Esophagus squamous epithelium (tissue), 5 donors: Measurements from ENCODE around the gene DISP3. TPM values are rescaled to one million over a fixed set of nuclear protein-coding genes. Genes with fewer than 3 reads are reported as not detected.

Experiments
- DNase-seq: peaks from one replicate; lab custom pipeline; 2025; lab: John Stamatoyannopoulos, UW
- H3K27ac ChIP-seq, 4 donors: fragments of 200-600 bp; sonication (generic); one replicate each; pipeline ENCODE4 v1.5.1; 2016 to 2019; ENCODE audit warnings: mild to moderate bottlenecking in 1 of 4
- H3K27me3 ChIP-seq, 4 donors: fragments of 200-600 bp; sonication (generic); 1 replicate in 3 of 4; 2 replicates in 1 of 4; pipeline versions ENCODE4 v1.5.1 to v1.6.0; 2017 to 2021; ENCODE audit warnings: antibody characterized with exemption in 1 of 4
- H3K36me3 ChIP-seq, 3 donors: fragments of 200-600 bp; sonication (generic); one replicate each; pipeline ENCODE4 v1.5.1; 2016 to 2019
- H3K4me1 ChIP-seq, 3 donors: fragments of 200-600 bp; sonication (generic); one replicate each; pipeline ENCODE4 v1.5.1; 2017 to 2019
- H3K4me3 ChIP-seq, 4 donors: fragments of 200-600 bp; sonication (generic); 1 replicate in 3 of 4; 2 replicates in 1 of 4; pipeline ENCODE4 v1.5.1; 2016 to 2019; ENCODE audit warnings: mild to moderate bottlenecking in 2 of 4, moderate library complexity in 1 of 4
- H3K9me3 ChIP-seq, 3 donors: fragments of 200-600 bp; sonication (generic); one replicate each; pipeline ENCODE4 v1.5.1; 2016 to 2019
- CTCF ChIP-seq, 6 experiments: fragments of 450-650 bp in 4 of 6; fragments of 200-600 bp in 2 of 6; sonication (generic) in 2 of 6; IDR thresholded peaks; one replicate each; pipeline ENCODE4 v1.5.1; 2016 to 2019; ENCODE audit warnings: antibody characterized with exemption in 6 of 6, mild to moderate bottlenecking in 4 of 6, moderate library complexity in 4 of 6
- POLR2A ChIP-seq, 4 donors: fragments of 450-650 bp; IDR thresholded peaks; one replicate each; pipeline ENCODE4 v1.6.1; 2017; ENCODE audit warnings: antibody characterized with exemption in 4 of 4, mild to moderate bottlenecking in 4 of 4, moderate library complexity in 3 of 4
- WGBS, 2 donors: methylation state at CpG; one replicate each; pipeline ENCODE4 v1.1.5; 2018; 5-methylcytosine and 5-hydroxymethylcytosine counted together
- intact Hi-C: fragments of 100-400 bp; cut with DNase I; formaldehyde crosslinking; loops from one replicate; pipeline ENCODE4 v1.15.0; 2022
- total RNA-seq, 4 donors: library from RNA; depleted of rRNA; stranded (reverse); fragments of >200 nt; gene quantifications; one replicate each; pipeline ENCODE4 v1.1.0, GENCODE V29; 2016
- donor health status: DM: yes; HTN: yes; CAD: no.

The DISP3 gene
- total RNA-seq, 4 donors from 2014 or later = 0.67 TPM; not detected in 3

- Histone ChIP-seq H3K9me3 (peaks cover 0 to 66% (median 6%) of the 10 kb centered on the region in 3 donors), H3K27me3 (peaks cover 0 to 31% (median 0%) of the 10 kb centered on the region in 4 donors), H3K36me3 (no peaks in the 10 kb centered on the region), H3K27ac (no peak overlapping the region), H3K4me3 (no peak overlapping the region), H3K4me1 (no peaks in the 10 kb centered on the region)
- TF ChIP-seq CTCF (IDR thresholded peaks at IDR 0.05) = no peak
- 78 to 82% methylated on average over 2 of the region's 2 CpGs for WGBS, 2 donors
- no peak for DNase-seq
- intact Hi-C loops = no loop called here
Observed at GRCh38 chr1:11505591-11506538, 26.9 kb downstream of the DISP3 start.

GRCh38 chr1:11507309-11507708 is 28.4 kb downstream of the DISP3 start:
- no peak for DNase-seq
- H3K4me3 ChIP-seq = no peak overlapping the region
- peaks cover 0 to 16% (median 0%) of the 10 kb centered on the region in 4 donors for H3K27me3 ChIP-seq
- no peak overlapping the region for H3K27ac ChIP-seq
- no peaks in the 10 kb centered on the region for H3K4me1 ChIP-seq
- H3K9me3 ChIP-seq = peaks cover 0 to 55% (median 6%) of the 10 kb centered on the region in 3 donors
- intact Hi-C loops = no loop called here
- TF ChIP-seq CTCF (IDR thresholded peaks at IDR 0.05) (no peak), POLR2A (IDR thresholded peaks at IDR 0.05) (no peak)
- H3K36me3 ChIP-seq = no peaks in the 10 kb centered on the region
- WGBS, 2 donors = 37 to 47% methylated on average over 2 of the region's 2 CpGs

GRCh38 chr1:11513681-11514080 is 34.7 kb downstream of the DISP3 start:
- Histone ChIP-seq H3K4me3 (no peak overlapping the region), H3K27ac (no peak overlapping the region), H3K9me3 (peaks cover 0 to 6% (median 0%) of the 10 kb centered on the region in 3 donors), H3K4me1 (no peaks in the 10 kb centered on the region), H3K36me3 (no peaks in the 10 kb centered on the region), H3K27me3 (peaks cover 0 to 5% (median 0%) of the 10 kb centered on the region in 4 donors)
- no peak for DNase-seq
- intact Hi-C loops = no loop called here
- WGBS, 2 donors = 76 to 85% methylated on average over 1 of the region's 1 CpG
- TF ChIP-seq POLR2A (IDR thresholded peaks at IDR 0.05) = no peak
- no peak for TF ChIP-seq CTCF (IDR thresholded peaks at IDR 0.05)

GRCh38 chr1:11514366-11514765 is 35.4 kb downstream of the DISP3 start:
- TF ChIP-seq CTCF (IDR thresholded peaks at IDR 0.05) = no peak
- no peak for TF ChIP-seq POLR2A (IDR thresholded peaks at IDR 0.05)
- H3K4me3 ChIP-seq = no peak overlapping the region

More at GRCh38 chr1:11514366-11514765, 35.4 kb downstream of the DISP3 start:
- Histone ChIP-seq H3K27ac (no peak overlapping the region), H3K36me3 (no peaks in the 10 kb centered on the region), H3K9me3 (peaks cover 0 to 6% (median 0%) of the 10 kb centered on the region in 3 donors), H3K4me1 (no peaks in the 10 kb centered on the region), H3K27me3 (peaks cover 0 to 5% (median 0%) of the 10 kb centered on the region in 4 donors)
- DNase-seq = no peak
- intact Hi-C loops = no loop called here
- WGBS, 2 donors = 68 to 83% methylated on average over 4 of the region's 4 CpGs
